HG03342 (cell line): ENCODE measurements around the gene TTYH3.

ENCODE experiments used
- ATAC-seq: cut with Tn5 transposase; IDR thresholded peaks from one replicate; pipeline ENCODE4 v1.9.1; 2021; ENCODE audit warnings: mild to moderate bottlenecking, moderate library complexity; ENCODE audit not compliant: unreplicated experiment

Gene TTYH3

DNA sequence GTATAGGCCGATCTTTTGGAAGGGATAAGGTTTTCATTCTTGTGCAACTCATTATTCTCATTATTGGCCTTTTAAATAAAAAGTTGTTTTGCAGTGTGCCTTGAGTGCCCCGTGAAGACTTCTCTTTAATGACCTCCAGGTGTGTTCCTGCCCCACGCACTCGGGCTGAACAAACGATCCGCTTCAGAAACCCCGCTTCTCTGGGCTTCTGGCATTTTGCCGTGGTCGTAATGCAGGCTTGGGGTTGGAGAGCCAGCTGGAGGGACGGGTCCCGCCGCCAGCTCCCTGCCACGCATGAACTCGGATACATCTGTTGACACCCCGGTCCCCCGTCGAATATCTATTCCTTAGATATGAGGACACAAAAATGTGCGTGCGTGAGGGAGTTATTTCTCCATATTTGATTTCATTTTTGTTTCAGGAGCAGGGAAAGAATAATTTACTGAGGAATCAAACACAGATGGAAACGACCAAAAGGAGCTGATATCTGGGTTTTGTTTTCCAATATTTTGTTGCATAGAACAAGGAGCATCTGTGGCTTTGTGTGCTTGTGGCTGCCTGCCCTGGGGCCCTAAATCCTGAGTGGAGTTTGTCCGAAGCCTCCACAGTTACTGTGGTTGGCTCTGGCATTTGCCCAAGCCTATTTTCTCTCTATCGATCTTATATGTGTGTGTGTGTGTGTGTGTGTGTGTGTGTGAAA is 17.0 kb upstream of the TTYH3 start:
- no peak for ATAC-seq

DNA sequence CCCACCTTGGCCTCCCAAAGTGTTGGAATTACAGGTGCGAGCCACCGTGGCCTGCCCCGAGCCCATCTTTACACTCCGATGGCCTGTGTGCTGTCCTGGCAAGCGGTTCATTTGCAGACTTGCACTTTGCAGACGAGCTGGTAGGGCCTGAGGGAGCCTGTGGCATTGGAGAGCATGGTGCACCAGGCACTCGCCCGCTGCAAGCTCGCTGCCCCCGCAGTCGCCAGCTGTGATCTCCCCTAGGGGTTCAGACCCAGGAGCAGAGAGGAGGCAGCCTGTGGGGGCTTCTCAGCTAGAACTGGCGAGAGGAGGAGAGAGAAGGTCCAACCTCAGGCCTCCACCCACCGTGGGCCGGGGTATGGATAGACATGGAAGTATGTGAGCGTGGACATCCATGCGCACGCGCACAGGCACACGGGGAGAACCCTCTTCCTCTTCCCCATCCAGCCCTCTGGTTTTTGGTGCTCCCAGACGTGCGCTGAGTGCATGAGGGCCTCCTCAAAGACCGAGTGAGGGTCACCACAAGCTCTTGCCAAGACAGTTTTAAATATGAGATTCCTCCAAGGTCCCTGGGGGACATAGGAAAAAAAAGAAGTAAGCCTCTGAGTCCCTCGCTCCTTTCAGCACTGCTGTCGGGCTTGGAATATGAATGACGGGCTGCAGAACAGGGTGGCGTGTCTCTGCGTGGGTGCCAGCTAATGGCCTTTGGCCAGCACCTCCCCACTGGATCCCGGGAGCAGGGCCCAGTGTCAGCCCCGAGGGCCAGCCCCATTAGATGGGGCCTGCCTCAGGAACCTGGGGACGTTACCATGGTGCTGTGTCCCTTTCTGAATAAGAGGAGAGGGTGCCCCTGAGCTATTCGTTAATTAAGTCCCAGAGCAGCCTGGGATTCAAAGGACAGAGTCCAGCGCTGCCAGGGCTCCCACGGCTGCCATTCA is 15.1 kb upstream of the TTYH3 start:
- ATAC-seq, result no peak

DNA sequence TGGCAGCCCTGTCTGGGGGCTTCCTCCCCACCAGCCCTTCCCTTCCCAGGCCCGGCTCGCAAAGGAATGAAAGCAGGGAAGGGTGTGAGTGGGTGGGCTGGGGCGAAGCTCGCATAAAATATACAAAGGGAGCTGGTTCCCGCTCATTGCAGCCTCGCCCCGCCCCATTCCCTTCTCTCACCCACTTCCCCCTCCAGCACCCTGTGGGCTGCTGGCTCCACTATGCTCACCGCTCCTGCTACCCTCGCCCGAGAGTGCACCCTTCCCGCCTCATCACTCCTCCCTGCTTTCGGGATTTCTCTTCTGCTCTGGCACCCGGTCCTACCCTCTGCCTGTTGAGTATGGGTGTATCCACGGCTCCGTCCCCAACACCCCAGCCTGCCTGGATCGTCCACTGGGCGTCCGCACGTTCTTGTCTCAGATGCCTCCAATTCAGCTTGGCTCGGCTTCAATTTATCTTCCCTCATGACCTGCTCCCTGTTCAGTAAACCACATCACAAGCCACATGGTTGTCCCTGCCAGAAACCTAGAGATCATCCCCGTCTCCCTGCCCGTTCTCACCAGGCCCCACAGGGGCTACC is 14.4 kb upstream of the TTYH3 start:
- ATAC-seq, result no peak

DNA sequence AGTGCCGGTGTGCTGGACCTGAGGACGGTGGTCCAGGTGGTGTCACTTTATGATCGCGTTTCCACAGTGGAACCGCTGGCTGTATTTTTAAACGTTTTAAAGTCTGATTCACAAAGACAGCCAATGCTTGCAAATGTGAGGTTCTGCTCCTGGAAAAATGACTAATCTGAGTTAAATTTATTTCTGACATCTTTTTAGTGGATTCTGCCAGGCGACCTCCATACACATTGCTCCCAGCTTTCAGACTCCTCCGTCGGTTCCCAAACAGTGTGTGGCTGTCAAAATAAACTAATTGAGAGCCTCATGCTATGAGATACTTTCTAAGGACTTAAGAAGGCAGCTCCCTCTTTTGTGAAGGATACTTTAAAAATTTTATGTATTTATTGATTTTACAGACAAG is 12.7 kb upstream of the TTYH3 start:
- no peak for ATAC-seq

DNA sequence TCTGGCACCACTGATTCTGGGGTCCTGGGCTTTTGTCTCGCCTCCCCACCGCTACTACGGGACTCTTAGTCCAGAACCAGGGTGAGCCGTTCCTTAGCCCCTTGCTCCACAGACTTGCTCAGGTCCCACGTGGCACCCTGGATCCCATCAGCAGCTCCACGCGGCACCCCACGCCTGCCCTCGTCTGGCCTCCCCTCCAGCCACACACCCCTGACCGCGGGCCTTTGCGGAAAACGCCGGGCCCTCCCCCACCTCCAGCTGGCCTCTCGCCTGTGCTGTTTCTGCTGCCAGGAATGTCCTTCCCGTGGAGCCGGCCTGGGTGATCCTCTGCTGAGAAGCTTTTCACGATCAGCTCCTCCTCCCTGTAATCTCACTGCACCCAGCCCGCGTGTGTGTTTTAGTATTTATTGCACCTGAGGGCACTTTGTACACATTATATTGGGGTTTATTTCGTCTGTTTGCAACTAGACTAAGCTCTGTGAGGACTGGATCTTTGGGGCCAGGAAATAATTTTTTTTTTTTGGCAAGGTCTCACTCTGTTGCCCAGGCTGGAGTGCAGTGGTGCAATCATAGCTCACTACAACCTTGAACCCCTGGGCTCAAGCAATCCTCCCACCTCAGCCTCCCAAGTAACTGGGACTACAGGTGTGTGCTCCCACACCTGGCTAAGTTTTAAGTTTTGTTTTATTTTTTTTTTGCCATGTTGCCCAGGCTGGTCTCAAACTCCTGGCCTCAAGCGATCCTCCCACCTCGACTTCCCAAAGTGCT is 10.5 kb upstream of the TTYH3 start:
- no peak for ATAC-seq

DNA sequence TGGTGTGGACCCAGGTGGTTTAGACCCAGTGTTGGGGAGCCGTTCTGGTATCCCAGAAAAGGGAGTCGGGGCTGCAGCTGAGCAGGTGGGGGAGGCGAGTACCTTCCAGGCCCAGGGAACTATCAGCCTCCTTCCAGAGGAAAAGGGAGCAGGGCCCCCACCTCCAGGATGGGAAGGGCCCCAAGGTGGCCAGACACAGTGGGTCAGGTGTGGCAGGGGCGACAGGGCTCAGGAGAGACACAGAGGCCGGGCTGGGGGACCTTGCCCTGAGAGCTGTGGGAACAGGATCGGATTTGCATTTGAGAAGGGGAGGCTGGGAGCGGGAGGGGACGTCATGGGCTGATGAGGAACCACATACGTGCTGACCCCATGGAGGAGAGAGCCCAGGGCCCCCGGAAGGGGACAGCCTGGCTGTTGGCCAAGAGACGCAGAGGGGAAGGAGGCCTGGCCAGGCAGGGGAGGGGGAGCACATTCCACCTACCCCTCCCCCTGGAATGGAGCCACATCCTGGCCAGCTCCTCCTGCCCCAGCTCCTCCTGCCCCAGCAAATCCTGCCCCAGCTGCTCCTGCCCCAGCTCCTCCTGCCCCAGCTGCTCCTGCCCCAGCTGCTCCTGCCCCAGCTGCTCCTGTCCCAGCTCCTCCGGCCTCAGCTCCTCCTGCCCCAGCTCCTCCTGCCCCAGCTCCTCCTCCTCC is 9.7 kb upstream of the TTYH3 start:
- no peak for ATAC-seq

DNA sequence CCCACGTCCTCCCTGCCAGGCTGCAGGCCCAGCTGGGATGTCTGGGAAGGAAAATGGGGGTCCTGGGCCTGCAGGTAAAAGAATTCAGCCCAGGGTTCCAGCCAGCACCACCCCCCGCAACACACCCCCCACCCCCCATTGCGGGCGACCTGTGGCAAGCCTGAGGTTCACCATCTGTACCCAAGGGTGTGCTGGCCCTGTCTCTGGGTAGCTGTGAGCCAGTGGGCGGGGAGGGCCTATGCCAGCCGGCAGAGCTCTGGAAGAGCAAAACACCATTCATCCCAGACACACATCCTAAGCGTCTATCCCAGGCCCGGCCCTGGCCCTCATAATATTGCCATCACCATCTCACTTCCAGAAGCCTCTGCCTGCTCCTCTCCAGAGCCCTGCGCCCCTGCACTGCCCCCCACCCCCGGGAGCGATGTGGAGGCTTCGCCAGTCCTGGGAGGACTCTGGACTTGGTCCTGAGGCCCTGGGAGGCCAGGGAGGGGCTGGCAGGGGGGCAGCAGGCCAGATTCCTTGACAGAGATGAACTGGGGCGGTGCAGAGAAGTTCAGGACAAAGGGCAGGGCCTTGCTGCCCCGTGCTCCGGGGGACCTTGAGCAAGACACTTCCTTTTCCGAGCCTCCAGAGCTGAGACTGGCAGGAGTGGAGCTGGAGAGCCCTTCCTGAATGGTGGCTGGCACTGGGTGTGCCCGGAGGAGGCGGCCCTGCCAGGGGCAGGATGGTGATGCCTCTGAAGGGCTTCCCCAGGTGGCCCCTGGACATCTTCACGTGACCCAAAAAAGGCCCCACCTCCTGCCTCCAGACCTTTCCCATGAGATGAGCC is 8.7 kb upstream of the TTYH3 start:
- no peak for ATAC-seq

DNA sequence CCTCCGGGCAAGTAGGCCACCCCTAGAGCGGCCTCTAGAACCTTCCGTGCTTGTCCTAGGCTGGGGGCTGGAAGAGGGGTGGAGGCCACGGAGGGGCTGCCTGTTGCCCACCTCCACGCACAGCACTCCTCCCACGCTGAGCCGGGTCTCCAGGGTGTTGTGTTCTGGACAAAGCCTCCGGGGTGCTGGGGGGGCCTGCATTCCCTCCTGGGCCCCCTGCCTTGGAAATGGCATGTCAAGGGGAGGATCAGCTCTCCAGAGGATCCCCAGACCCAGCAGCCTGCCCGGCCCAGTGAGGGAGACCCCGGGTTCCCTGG is 8.1 kb upstream of the TTYH3 start:
- no peak for ATAC-seq

DNA sequence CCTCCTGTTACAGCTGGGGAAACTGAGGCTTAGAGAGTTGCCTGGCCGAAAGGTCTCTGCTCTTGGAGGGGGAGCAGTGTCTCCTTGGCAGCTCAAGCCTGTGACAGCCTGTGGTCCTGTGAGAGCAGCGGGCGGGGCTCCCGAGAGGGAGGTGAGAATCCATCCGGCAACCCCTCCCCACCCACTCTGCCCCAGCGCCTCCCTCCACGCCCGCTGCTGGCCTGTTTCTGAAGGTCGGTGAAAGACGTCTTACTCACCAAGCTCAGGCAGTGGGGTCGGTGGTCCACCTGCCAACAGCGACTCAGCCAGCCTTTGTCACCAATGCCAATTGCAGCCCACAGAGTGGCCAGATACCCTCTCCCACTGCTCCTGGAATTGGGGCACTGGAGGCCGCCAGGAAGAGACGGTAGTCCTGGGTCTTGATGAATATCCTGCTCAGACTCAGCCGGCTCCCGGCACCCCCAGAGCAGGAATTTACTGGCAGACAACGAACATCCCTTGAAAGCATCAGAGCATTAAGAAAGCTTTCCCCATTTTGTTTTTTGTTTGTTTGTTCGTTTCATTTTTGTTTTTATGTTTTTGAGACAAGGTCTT is 7.4 kb upstream of the TTYH3 start:
- no peak for ATAC-seq

DNA sequence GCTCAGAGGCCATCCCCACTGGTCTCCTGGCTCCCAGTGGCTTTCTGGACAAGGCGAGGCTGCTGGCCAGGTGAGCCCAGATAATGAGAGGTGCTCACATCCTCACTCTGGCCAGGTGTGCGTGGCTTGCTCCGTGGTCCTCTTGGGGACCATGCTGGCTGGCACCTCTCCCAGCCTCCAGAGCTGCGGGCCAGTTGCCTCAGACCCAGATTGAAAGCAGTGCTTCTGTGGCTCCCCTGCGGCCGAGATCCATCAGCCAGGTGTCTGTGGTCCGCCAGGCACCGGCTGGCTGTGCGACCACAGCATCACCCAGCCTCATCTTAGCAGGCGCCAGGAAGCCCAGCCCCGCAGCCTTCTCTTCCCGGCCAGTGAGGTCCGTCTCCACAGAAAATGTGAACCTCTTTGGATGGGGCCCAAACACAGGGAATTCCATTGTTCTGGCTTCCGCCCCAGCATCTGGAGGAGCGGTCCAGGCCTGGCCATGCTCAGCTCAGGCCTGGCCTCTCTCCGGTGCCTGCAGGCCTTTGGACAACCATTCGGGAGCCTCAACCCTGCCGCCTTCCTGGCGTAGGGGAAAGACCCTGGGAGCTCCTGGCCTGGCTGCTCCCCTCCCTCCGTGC is 5.2 kb upstream of the TTYH3 start:
- no peak for ATAC-seq

DNA sequence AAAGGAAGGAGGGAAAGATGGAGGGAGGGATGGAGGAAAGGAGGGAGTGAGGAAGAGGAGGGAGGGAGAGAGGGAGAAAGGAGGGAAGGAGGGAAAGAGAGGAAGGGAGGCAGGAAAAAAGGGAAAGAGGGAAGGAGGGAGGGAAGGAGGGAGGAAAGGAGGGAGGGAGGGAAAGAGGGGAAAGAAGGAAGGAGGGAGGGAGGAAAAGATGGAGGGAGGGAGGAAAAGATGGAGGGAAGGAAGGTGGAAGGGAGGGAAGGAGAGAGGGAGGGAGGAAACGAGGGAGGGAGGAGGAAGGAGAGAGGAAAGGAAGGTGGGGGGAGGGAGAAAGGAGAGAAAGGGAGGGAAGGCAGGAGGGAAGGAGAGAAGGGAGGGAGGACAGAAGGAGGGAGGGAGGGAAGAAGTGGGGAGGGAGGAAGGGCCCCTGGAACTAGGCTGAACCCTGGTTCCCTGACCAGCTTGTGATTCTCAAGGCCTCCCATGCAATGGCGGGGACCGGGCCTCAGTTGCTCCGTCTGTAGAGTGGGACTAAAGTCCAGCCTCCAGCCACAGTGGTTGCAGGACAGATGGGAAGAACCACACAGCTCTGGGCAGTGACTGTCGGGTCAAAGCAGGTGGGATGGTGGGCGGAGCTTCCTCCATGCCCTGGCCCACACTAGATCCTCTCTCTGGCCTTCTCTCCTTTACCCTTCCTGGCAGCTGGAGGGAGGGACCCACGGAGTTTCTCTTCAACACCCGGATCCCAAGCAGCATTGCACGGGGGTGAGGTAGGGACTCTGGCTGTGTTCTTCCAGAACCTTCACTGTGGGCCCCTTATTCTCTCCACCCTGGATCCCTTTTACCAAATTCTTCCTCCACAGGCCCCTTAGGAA is 4.3 kb upstream of the TTYH3 start:
- ATAC-seq, result no peak

DNA sequence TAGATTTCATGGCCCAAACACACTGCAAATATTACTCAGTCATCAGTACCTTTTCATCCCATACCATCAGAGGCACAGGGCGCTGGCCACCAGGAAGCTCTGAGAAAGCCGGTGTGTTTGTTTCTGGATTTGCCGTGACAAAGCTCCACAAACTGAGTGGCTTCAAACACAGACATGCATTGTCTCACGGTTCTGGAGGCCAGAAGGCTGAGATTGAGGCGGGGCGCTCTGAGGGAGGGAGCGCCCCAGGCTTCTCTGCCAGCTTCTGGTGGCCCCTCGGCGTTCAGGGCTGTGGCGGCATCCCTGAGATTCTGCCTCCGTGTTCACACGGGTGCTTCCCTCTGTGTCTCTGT is 3.7 kb upstream of the TTYH3 start:
- no peak for ATAC-seq

DNA sequence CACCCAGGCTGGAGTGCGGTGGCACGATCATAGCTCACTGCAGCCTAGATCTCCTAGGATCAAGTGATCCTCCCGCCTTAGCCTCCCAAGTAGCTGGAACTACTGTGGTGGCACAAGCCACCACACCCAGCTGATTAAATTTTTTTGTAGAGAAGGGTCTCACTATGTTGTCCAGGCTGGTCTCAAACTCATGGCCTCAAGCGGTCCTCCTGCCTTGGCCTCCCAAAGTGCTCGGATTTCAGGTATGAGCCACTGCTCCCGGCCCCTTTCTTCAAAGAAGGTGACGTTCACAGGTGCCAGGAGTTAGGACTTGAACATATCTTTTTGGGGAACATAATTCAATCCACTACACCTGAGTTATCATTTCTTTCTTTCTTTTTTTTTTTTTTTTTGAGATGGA is 2.9 kb upstream of the TTYH3 start:
- no peak for ATAC-seq

DNA sequence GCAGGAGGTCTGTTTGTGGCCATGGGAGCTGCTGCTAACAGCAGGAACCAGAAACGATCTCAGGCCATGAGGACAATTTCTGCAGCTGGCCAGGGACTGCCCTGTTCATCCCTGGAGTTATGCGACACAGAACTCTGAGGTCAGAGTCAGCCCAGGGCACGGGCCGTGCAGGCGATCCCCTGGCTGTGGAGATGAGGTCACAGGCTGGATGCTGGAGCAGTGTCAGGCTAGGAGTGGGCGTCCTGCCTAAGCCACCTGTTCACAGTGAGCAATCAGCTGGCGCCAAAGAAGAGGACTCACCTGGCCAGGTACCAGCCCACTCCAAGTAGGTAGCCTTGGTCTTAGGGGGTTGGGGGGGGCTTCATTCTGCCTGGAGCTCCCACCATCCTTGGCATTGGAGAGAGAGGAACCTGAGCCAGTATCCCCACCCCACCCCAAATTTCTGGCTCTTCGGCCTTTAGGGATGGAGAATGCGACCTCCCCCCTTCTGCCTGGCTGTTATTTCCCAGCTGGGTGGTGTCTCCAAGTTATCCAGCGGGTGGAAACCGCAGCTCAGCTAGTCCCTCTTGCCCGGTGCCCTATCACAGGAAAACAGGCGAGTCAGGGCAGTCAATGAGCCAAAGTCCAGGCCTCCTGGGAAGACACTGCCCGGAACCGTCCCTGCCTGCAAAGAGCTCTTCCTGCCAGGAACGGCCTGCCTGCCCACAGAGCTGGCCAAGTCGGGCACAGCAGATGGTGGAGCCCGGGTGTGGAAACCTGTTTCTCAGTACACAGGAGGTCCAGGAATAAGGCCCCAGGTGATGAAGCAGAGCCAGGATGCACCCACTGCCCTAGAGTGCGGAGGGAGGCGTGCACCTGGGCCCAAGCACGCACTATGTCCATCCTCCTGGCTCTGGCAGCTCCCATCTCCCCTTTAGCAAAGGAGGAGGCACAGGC is 1.8 kb upstream of the TTYH3 start:
- ATAC-seq, result no peak

DNA sequence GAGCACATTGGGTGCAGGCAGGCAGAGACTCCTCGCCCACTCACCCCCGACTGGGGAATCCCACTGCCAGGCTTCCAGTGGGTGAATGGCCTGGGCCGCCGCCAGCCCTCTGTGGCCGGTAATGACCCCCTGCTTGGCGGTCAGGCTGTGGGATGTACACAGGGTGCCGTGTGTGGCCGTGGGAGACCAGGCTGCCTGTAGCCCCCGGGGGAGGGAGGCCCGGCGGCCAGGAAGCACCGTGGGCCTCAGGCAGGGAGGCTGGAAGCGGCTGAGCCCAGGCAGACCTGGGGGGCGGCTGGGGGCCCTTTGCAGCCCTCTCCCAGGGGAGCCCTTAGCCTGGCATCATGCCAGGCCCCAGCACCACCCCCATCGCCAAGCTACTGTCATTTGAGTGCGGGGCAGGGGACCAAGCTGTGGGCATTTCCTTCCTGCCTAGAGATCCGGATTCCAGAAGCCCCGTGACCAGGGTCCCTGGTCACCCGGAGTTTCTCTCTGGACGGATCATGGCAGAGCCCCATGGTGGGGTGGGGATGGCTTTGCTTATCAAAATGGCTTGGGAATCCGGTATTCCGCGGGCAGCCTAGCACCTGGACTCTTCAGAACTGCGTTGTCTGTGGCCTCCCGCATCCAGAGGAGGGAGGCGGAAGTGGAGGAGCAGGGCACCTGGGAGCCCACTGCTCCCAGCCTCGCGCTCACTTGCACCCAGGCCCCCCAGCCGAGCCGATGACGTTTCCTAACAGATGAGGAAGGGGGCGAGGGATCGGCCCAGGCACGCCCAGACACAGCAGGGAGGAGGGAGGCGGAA is 1.1 kb downstream of the TTYH3 start:
- ATAC-seq, result no peak

DNA sequence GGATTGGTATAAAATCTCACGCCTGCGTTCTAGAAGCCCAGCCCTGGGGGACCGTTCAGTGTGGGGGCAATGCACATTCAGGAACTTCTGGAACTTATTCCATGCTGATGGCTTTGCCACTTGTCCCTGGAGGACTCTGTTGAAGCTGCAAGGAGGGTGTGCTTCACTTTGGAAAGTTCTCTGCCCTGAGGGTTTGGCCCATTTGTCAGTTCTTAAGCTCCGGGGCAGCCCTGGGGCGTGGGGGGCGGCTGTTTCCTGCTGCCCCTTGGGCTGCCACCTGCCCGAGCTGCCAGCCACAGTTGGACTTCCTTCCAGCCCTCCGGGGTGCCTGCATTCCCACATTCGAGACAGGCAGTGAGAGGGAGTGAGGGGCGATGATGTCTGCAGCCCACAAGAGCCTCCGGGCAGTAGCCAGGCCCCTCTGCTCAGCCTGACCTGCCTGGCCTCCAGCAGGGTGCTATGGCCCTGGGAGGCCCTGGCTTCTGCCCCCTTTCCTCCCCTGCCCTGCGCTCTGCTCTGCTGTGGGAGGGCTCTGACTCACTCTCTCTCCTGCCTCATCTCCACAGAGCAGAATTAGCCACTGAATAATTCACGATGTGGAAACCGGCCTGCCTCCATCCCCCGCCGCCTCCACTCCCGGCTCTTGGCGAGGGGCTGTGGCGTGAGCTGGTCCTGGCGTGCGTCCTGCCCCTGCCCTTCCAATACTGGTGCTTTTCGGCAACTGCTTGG is 1.9 kb downstream of the TTYH3 start:
- no peak for ATAC-seq
